ENCODE data around the gene ZNF609. TPM values are rescaled to one million over a fixed set of nuclear protein-coding genes. Genes with fewer than 3 reads are reported as not detected.

The ZNF609 gene
- total RNA-seq, 2 donors from 2014 or later: 13.4 to 23.7 TPM

GRCh38 chr15:64695561-64695992 is 235.2 kb downstream of the ZNF609 start:
- peak overlapping the region; percentile 79 to 94 for H3K27ac ChIP-seq
- DNase-seq (ENCODE audit: low spot score): no peak

DNA sequence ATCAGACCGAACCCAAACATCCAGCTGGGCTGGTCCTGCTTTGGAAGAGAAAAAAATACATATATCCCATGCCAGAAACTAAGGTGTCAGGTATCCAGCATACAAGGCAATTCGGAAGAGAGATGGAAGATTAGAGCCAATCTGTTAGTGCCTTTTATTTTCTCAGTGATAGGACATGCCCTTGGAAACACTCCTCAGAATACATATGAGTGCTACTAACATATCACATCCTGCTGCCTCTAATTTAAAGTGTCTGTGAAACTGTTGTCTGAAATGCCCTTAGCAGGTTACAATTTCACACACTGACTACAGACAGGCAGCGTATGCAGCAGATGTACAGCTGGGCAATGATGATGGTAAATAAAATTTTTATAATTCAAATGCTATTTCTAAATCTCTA is 236.1 kb downstream of the ZNF609 start:
- no peak overlapping the region for H3K4me3 ChIP-seq
- no peak for TF ChIP-seq CTCF (IDR thresholded peaks at IDR 0.05)
- H3K27me3 ChIP-seq: no peaks in the 10 kb centered on the region
- no peaks in the 10 kb centered on the region for H3K9me3 ChIP-seq
- no peak for DNase-seq (ENCODE audit: low spot score)
- H3K27ac ChIP-seq: peak overlapping the region; percentile 79 to 94
- H3K36me3 ChIP-seq: peaks cover 16% of the 10 kb centered on the region
- H3K4me1 ChIP-seq: peaks cover 0 to 100% of the 10 kb centered on the region in 2 donors

More at GRCh38 chr15:64695561-64695992, 235.2 kb downstream of the ZNF609 start:
- TF ChIP-seq CTCF (IDR thresholded peaks at IDR 0.05): no peak
- H3K27me3 ChIP-seq: no peaks in the 10 kb centered on the region
- peaks cover 0 to 100% of the 10 kb centered on the region in 2 donors for H3K4me1 ChIP-seq
- H3K36me3 ChIP-seq: peaks cover 22% of the 10 kb centered on the region
- no peak overlapping the region for H3K4me3 ChIP-seq
- H3K9me3 ChIP-seq: no peaks in the 10 kb centered on the region

DNA sequence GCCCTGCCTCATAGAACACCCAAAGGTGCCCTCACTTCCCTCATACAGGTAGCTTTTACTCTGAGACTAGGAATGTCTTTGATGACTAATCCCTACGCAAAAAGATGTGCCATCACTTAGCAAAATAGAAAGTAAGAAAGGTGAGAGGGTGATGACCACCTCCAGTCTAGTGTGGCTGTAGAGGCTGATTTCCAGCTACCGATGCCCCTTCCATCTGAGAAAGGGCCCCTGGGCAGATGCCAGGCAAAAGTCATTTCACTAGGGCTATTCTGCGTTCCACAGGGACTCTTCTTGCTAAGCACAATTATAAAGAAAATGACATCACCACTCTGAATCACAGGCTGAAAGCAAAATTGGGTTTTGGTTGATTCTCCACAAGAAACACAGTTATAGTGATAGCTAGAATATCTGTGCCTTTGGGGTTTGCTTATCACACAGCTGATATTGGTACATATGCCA is 237.6 kb downstream of the ZNF609 start:
- H3K36me3 ChIP-seq: peaks cover 12% of the 10 kb centered on the region
- no peak for TF ChIP-seq CTCF (IDR thresholded peaks at IDR 0.05)
- H3K4me1 ChIP-seq: peaks cover 0 to 97% of the 10 kb centered on the region in 2 donors
- H3K27ac ChIP-seq: peak overlapping the region; percentile 79 to 94
- no peaks in the 10 kb centered on the region for H3K9me3 ChIP-seq
- H3K27me3 ChIP-seq: no peaks in the 10 kb centered on the region
- DNase-seq (ENCODE audit: low spot score): no peak
- no peak overlapping the region for H3K4me3 ChIP-seq

DNA sequence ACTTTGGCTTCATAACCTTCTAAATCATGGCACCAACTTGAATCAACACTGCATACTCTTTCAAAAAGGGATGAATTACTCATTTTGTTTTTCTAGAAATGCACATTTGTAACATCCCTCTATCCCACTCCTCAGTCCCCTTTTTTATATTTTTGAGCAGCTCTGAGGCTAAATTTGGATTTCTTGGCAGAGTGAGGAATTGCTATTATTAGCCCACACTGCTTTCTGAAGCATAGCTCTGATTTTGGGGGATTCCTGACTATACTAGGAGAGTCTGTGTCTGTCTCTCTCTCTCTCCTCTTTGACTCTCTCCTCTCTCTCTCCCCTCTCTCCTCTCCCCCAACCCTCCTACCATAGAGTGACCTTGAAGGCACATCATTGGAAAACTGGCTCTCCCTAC is 238.4 kb downstream of the ZNF609 start:
- Histone ChIP-seq H3K27me3 (no peaks in the 10 kb centered on the region), H3K4me1 (peaks cover 0 to 94% of the 10 kb centered on the region in 2 donors), H3K27ac (peak overlapping the region; percentile 79 to 94), H3K36me3 (peaks cover 10% of the 10 kb centered on the region), H3K9me3 (no peaks in the 10 kb centered on the region), H3K4me3 (no peak overlapping the region)
- DNase-seq (ENCODE audit: low spot score): no peak
- TF ChIP-seq CTCF (IDR thresholded peaks at IDR 0.05): no peak

DNA sequence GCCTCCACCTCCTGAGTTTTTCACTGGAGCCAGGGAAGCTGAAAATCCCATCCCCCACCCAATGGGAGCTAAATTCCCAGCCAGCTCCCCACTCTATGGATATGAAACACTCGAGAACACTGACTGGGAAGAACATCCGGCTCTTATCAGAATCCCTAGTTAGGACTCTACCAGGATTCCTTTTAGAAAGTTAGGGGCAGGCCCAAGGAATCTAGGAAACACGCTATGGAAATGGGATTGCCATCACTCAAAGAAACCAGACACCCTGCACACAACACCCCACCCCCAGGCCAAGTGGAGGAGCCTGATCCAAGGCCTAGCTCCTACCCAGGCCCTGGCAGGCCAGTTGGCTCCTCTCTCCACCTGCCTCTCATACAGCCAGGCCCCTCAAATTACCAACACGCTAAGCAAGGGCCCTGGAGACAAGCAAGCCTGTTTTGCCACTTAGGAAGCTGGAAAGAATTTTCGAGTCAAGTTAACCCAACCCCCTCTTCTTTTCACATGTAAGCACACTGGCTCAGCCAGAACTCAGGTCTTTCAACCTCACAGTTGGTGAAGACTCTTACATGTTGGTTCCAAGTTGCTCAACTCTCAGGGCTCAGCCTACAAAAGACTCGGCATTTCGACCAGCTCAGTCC is 239.5 kb downstream of the ZNF609 start:
- H3K4me1 ChIP-seq: peaks cover 0 to 86% of the 10 kb centered on the region in 2 donors
- H3K36me3 ChIP-seq: no peaks in the 10 kb centered on the region
- no peak for TF ChIP-seq CTCF (IDR thresholded peaks at IDR 0.05)
- H3K9me3 ChIP-seq: no peaks in the 10 kb centered on the region
- peak overlapping the region in 1 of 2 donors; percentile 89 for H3K4me3 ChIP-seq
- peak overlapping the region; percentile 79 to 94 for H3K27ac ChIP-seq
- DNase-seq (ENCODE audit: low spot score): peak; percentile 65
- H3K27me3 ChIP-seq: no peaks in the 10 kb centered on the region
